Prostate gland (tissue), 2 donors: ENCODE measurements around the gene TRMT1. TPM values are rescaled to one million over a fixed set of nuclear protein-coding genes. Genes with fewer than 3 reads are reported as not detected.

Experiments
- DNase-seq: peaks from one replicate; pipeline ENCODE4 v3.0.0-alpha.2; 2019; ENCODE audit warnings: low spot score
- H3K27ac ChIP-seq, 2 donors: fragments of 200-600 bp; sonication (generic); 2 replicates each; pipeline ENCODE4 v1.5.1; 2017 to 2019
- H3K27me3 ChIP-seq: fragments of 200-600 bp; sonication (generic); replicated peaks from 2 replicates; pipeline ENCODE4 v1.5.1; 2019; ENCODE audit not compliant: insufficient read depth
- H3K36me3 ChIP-seq, 2 donors: fragments of 200-600 bp; sonication (generic); 1 replicate in 1 of 2; 2 replicates in 1 of 2; pipeline versions ENCODE4 v1.5.1 to v1.8.1; 2017 to 2019
- H3K4me1 ChIP-seq: fragments of 200-600 bp; sonication (generic); replicated peaks from 2 replicates; pipeline ENCODE4 v1.5.1; 2019
- H3K4me3 ChIP-seq, 2 donors: fragments of 200-600 bp; sonication (generic); 2 replicates each; pipeline ENCODE4 v1.5.1; 2017 to 2019
- H3K9me3 ChIP-seq: fragments of 200-600 bp; sonication (generic); 2 replicates; pipeline ENCODE4 v1.5.1; 2017
- CTCF ChIP-seq, 4 experiments: fragments of 200-600 bp in 2 of 4; fragments of 450-650 bp in 2 of 4; sonication (generic) in 2 of 4; IDR thresholded peaks; 1 replicate in 3 of 4; 2 replicates in 1 of 4; pipeline ENCODE4 v1.5.1; 2016 to 2019; ENCODE audit warnings: antibody characterized with exemption in 4 of 4, mild to moderate bottlenecking in 2 of 4, moderate library complexity in 2 of 4
- POLR2A ChIP-seq: fragments of 450-650 bp; IDR thresholded peaks from one replicate; pipeline ENCODE4 v1.6.1; 2016; ENCODE audit warnings: antibody characterized with exemption, mild to moderate bottlenecking
- POLR2AphosphoS5 ChIP-seq: sonication (generic); formaldehyde crosslinking; IDR thresholded peaks from one replicate; pipeline ENCODE4 v1.6.1; 2017; ENCODE audit warnings: antibody characterized with exemption
- WGBS: methylation state at CpG from one replicate; pipeline ENCODE4 v1.1.5; 2018; 5-methylcytosine and 5-hydroxymethylcytosine counted together
- intact Hi-C: fragments of 100-400 bp; cut with DNase I; formaldehyde crosslinking; loops from one replicate; pipeline ENCODE4 v1.14.2; 2022
- total RNA-seq, 2 donors: library from RNA; depleted of rRNA; stranded (reverse); fragments of >200 nt; gene quantifications; one replicate each; pipeline ENCODE4 v1.1.0, GENCODE V29; 2016

Gene TRMT1
- total RNA-seq, 2 donors from 2014 or later = 23.3 to 55.4 TPM

- H3K9me3 ChIP-seq = no peaks in the 10 kb centered on the region
- TF ChIP-seq CTCF (IDR thresholded peaks at IDR 0.05) (no peak), POLR2AphosphoS5 (peak; percentile 19)
- H3K4me1 ChIP-seq = peaks cover 9% of the 10 kb centered on the region
- peak overlapping the region; percentile 7 to 29 for H3K4me3 ChIP-seq
- H3K27ac ChIP-seq = peak overlapping the region; percentile 84 to 88
- DNase-seq = no peak
- intact Hi-C loops = no loop called here
- peaks cover 5 to 12% of the 10 kb centered on the region in 2 donors for H3K36me3 ChIP-seq
- WGBS = 51% methylated on average over 60 of the region's 77 CpGs
- H3K27me3 ChIP-seq = no peaks in the 10 kb centered on the region
Measured at GRCh38 chr19:13099073-13099999, 17.2 kb downstream of the TRMT1 start.

- 27% methylated on average over 57 of the region's 58 CpGs for WGBS
- Histone ChIP-seq H3K9me3 (no peaks in the 10 kb centered on the region), H3K36me3 (peaks cover 5 to 13% of the 10 kb centered on the region in 2 donors), H3K4me1 (peaks cover 9% of the 10 kb centered on the region), H3K27me3 (no peaks in the 10 kb centered on the region), H3K4me3 (peak overlapping the region; percentile 12 to 29), H3K27ac (peak overlapping the region; percentile 84 to 88)
- TF ChIP-seq POLR2AphosphoS5 (peak; percentile 38), CTCF (IDR thresholded peaks at IDR 0.05) (no peak), POLR2A (no peak)
- peak; percentile 64 for DNase-seq
- intact Hi-C loops = no loop called here
Measured at GRCh38 chr19:13098277-13099072, 18.1 kb downstream of the TRMT1 start.

DNA sequence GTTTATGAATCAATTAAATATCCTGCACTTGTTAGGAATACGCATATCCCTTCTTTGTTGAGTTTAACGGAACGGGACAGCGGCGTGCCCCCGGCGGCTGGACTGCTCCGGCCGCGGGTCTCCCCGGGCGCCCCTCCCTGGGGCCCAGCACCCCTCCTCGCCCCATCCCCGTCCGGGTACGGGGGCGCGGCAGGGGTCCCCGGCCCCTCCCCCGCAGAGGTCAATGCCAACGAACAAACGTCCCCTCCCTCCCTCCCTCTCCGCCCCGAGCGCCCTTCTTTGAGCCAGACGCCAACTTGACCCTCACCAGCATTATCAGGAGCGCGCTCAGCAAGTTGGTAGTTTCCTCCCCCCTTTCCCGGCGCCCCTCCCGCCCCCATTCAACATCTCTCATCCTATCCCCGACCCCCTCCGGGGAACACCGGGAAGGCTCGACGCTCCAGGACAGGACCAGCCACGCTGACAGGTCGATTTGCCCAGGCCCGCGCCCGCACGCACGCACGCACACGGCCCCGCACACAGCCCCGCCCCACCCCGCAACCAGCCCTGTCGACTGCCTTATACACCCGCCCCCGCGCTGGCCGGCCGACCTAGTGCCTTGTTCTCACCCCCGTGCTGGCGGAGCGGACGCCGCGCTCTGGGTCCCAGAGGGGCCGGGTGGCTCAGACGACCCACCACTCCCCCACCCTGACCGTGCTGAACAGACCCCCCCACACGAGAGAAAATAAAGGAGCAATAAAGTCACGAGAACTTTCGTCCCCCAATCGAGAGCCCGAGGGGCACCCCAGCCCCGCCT is 18.9 kb downstream of the TRMT1 start:
- peaks cover 5 to 13% of the 10 kb centered on the region in 2 donors for H3K36me3 ChIP-seq
- peaks cover 9% of the 10 kb centered on the region for H3K4me1 ChIP-seq
- intact Hi-C loops = no loop called here
- H3K9me3 ChIP-seq = no peaks in the 10 kb centered on the region
- peak overlapping the region; percentile 12 to 29 for H3K4me3 ChIP-seq
- peak overlapping the region; percentile 84 to 88 for H3K27ac ChIP-seq
- 22% methylated on average over 46 of the region's 69 CpGs for WGBS
- no peak for DNase-seq
- TF ChIP-seq POLR2AphosphoS5 (no peak), CTCF (IDR thresholded peaks at IDR 0.05) (no peak), POLR2A (no peak)
- no peaks in the 10 kb centered on the region for H3K27me3 ChIP-seq

DNA sequence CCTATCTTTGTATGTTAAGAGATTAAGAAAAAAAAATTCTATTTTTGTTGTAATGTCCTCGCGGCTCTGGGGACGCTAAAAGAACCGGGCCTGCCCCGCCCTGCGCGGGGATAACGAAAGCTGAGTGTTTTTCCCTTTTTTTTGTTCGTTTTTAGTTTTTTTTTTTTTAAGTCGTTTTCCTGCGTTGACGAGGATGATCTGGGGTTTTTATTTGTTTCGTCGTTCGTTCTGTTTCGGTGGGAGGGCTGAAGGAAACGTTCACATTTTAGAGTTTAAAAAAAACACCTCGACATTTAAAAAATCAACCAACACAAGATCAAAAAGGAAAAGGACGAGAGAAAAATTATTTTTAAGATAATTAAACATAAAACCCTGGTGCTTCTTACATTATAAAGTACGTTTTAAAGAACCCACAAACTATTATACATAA is 19.5 kb downstream of the TRMT1 start:
- TF ChIP-seq CTCF (IDR thresholded peaks at IDR 0.05) (no peak), POLR2A (no peak), POLR2AphosphoS5 (no peak)
- Histone ChIP-seq H3K4me3 (peak overlapping the region in 1 of 2 donors; percentile 12), H3K4me1 (peaks cover 6% of the 10 kb centered on the region), H3K36me3 (peaks cover 5 to 13% of the 10 kb centered on the region in 2 donors), H3K27ac (peak overlapping the region; percentile 84 to 88), H3K9me3 (no peaks in the 10 kb centered on the region), H3K27me3 (no peaks in the 10 kb centered on the region)
- DNase-seq = no peak
- intact Hi-C loops = no loop called here
- WGBS = 57% methylated on average over 20 of the region's 20 CpGs
